ENCODE measurements around the gene LYPD1. TPM values are rescaled to one million over a fixed set of nuclear protein-coding genes. Genes with fewer than 3 reads are reported as not detected.

LYPD1 gene, protein sequence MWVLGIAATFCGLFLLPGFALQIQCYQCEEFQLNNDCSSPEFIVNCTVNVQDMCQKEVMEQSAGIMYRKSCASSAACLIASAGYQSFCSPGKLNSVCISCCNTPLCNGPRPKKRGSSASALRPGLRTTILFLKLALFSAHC
- total RNA-seq = 1 to 10 TPM in 1 of 6 experiments, under 1 TPM in 4, not detected in 1; 0.27 to 1.5 (median 0.81) TPM
- long read RNA-seq = 0 reads

DNA sequence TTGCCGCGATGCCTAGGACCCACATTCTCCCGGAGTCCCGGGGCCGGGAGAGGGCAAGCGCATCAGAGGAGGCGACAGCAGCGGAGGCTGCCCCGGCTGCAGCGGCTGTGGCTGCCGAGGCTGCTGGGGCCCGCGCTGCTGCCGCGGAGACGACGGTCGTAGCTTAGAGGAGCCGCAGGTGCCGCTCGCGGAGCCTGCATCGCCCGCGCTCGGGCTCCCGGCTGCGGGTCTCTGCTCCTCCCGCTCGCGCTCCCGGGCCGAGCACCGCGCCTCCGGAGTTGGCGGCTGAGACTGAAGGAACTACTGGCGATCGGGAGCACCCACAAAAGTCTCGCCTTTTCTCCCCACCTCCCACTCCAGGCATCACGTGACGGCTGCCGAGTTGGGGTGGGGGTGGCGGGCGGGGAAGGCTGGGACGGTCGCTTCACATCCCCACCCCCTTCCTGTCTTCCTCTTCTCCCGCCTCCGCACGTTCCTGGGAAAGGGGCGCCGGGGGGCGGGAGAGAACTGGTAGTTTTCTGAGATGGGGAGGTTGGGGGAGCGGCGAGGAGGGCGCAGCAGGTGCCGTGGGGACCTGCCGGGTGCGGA lies at the start of gene LYPD1:
LYPD1 (minus strand) TSS at position 298 of the 588 bp plus-strand sequence; CDS start at position 25, 273 bp downstream.
- Histone ChIP-seq H3K4me1 (peaks cover 0 to 20% (median 4%) of the 10 kb centered on the region in 4 donors), H3K9me3 (no peaks in the 10 kb centered on the region), H3K4me3 (peak within 1 kb of the TSS; percentile 51 to 52 (median 51)), H3K36me3 (no peaks in the 10 kb centered on the region), H3K27me3 (peaks cover 0 to 11% of the 10 kb centered on the region in 2 donors), H3K27ac (no peak within 1 kb of the TSS)
- ATAC-seq = peak; percentile 56 to 73 (median 70)
- peak in 1 of 3 donors; percentile 40 for DNase-seq
- intact Hi-C loops (cut with DNase I) = no loop called here
- no peak for TF ChIP-seq POLR2A (IDR thresholded peaks at IDR 0.05)
- TF ChIP-seq, protein P1, sequence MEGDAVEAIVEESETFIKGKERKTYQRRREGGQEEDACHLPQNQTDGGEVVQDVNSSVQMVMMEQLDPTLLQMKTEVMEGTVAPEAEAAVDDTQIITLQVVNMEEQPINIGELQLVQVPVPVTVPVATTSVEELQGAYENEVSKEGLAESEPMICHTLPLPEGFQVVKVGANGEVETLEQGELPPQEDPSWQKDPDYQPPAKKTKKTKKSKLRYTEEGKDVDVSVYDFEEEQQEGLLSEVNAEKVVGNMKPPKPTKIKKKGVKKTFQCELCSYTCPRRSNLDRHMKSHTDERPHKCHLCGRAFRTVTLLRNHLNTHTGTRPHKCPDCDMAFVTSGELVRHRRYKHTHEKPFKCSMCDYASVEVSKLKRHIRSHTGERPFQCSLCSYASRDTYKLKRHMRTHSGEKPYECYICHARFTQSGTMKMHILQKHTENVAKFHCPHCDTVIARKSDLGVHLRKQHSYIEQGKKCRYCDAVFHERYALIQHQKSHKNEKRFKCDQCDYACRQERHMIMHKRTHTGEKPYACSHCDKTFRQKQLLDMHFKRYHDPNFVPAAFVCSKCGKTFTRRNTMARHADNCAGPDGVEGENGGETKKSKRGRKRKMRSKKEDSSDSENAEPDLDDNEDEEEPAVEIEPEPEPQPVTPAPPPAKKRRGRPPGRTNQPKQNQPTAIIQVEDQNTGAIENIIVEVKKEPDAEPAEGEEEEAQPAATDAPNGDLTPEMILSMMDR (IDR thresholded peaks at IDR 0.05) = no peak
- WGBS (ENCODE audit: insufficient coverage, low coverage, low lambda C conversion rate, missing lambda C conversion rate) = 0% methylated on average over 5 of the region's 59 CpGs

DNA sequence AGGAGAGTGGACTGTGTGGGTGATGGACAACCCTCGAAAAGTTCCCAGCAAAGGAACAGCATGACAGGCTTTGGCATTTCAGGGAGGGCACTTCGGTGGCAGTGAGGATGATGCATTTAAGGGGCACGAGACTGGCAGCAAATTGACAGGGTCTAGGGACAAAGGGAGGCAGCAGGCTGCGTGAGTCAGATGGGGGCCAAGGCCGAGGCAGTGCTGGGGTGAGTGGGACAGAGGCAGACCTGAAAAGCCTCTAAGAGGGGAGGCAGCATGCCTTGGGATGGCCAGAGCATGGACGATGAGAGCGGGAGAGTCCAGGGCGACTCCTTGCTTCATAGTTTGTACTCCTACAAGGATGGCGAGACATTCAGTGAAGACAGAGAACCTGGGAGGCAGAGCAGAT lies 49.5 kb upstream of the LYPD1 start:
- intact Hi-C loops (cut with DNase I) = no loop called here
- DNase-seq (no peak), ATAC-seq (no peak)
- 95% methylated on average over 5 of the region's 9 CpGs for WGBS (ENCODE audit: insufficient coverage, low coverage, low lambda C conversion rate, missing lambda C conversion rate)
- no peak for TF ChIP-seq POLR2A (IDR thresholded peaks at IDR 0.05)
- TF ChIP-seq, protein P1 (IDR thresholded peaks at IDR 0.05) = no peak
- Histone ChIP-seq H3K4me3 (no peak overlapping the region), H3K27ac (no peak overlapping the region), H3K36me3 (no peaks in the 10 kb centered on the region), H3K4me1 (no peaks in the 10 kb centered on the region), H3K27me3 (no peaks in the 10 kb centered on the region), H3K9me3 (no peaks in the 10 kb centered on the region)

DNA sequence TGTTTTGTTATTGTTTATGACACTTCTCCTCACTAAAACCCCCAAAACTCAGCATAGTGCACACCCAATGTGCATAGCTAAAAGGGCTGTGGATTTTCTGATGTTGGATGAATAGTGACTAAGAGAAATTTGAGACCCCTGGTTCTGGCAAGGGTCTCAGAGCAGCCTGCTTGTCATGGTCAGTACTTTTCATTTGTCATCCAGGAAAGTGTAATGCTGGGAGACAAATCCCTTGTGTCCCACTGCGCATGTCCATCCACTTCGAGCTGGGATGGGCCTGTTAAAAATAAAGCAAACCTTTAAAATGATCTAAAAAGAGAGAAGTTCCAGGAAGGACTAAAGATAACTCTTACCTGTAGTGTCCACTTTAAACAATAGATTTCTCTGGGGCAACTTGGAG lies 46.9 kb upstream of the LYPD1 start:
- TF ChIP-seq, protein P1 (IDR thresholded peaks at IDR 0.05) = no peak
- TF ChIP-seq POLR2A (IDR thresholded peaks at IDR 0.05) = no peak

DNA sequence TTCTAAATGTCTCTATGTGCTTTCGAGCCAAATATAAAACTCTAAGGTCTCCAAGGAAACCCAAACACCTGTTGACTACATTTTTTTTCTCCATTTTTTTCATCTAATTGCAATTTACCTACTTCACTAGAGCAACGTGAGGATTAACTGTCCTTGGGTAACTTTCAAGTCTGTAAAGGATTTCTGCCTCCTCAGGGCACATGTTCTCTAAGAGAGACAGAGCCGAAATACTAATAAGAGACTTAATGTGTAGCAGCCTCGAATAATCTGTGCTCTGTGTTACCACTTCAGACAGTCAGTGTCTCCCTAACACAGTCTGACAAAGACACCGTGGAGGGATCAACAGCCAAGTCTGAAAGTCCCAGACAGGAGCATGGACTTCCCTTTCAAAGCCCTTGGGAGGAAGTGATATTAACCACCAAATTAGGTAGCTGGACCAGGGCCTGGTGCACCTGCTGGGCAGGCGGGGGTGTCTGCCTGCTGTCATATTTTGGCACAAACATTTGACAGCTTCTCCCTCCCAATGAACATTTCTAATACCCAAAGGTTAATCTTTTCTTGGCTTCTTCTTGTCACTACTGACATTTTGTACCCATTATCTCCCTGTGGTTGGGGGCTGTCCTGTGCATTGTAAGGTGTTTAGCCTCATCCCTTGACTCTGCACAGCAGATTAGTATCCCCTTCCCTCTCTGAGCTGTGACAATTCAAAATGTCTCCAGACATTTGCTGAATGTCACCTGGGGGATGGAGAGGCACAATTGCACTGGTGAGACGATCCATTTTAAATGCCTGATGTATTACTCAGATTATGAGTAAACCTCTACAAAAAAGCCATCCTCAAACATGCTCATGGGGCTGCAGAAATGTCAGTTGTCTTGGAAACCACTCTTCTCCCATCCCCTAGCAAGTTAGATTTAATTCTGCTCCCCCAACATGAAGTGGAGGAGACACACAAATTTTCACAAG lies 45.7 kb upstream of the LYPD1 start:
- no peak overlapping the region for H3K4me3 ChIP-seq
- no peak for TF ChIP-seq POLR2A (IDR thresholded peaks at IDR 0.05)
- TF ChIP-seq, protein P1 (IDR thresholded peaks at IDR 0.05) = no peak
- H3K4me1 ChIP-seq = no peaks in the 10 kb centered on the region
- H3K27me3 ChIP-seq = no peaks in the 10 kb centered on the region
- intact Hi-C loops (cut with DNase I) = no loop called here
- no peak for DNase-seq
- H3K9me3 ChIP-seq = no peaks in the 10 kb centered on the region
- ATAC-seq = no peak
- H3K27ac ChIP-seq = no peak overlapping the region
- 72% methylated on average over 6 of the region's 7 CpGs for WGBS (ENCODE audit: insufficient coverage, low coverage, low lambda C conversion rate, missing lambda C conversion rate)
- no peaks in the 10 kb centered on the region for H3K36me3 ChIP-seq

More for the DNA sequence above, 46.9 kb upstream of the LYPD1 start:
- ATAC-seq (no peak), DNase-seq (no peak)
- Histone ChIP-seq H3K4me3 (no peak overlapping the region), H3K27ac (no peak overlapping the region), H3K36me3 (no peaks in the 10 kb centered on the region), H3K9me3 (no peaks in the 10 kb centered on the region), H3K4me1 (no peaks in the 10 kb centered on the region), H3K27me3 (no peaks in the 10 kb centered on the region)
- intact Hi-C loops (cut with DNase I) = no loop called here
- WGBS (ENCODE audit: insufficient coverage, low coverage, low lambda C conversion rate, missing lambda C conversion rate) = 75% methylated on average over 2 of the region's 2 CpGs

Measured in right lobe of liver (tissue), 6 donors.